GM12875 (cell line): Measurements from ENCODE around the gene PEDS1.

Experiments
- H3K4me3 ChIP-seq: one replicate; pipeline ENCODE4 v1.5.1; 2011; ENCODE audit warnings: low read depth, low read length, control low read depth
- CTCF ChIP-seq: IDR thresholded peaks from 2 replicates; pipeline ENCODE4 v1.5.1; 2011; ENCODE audit warnings: low read depth, mild to moderate bottlenecking, control low read depth, inconsistent platforms, low read length, moderate library complexity, borderline replicate concordance; ENCODE audit not compliant: insufficient read depth

PEDS1 gene

GRCh38 chr20:50121858-50122271 lies 31.7 kb downstream of the PEDS1 start:
- no peak for TF ChIP-seq CTCF
- no peak overlapping the region for H3K4me3 ChIP-seq

- H3K4me3 ChIP-seq: no peak overlapping the region
- TF ChIP-seq CTCF: peak; percentile 73
Observed at GRCh38 chr20:50120935-50121693, 32.4 kb downstream of the PEDS1 start.

- no peak for TF ChIP-seq CTCF
- H3K4me3 ChIP-seq: no peak overlapping the region
Observed at GRCh38 chr20:50118203-50118602, 35.3 kb downstream of the PEDS1 start.

GRCh38 chr20:50116368-50116999 lies 37.0 kb downstream of the PEDS1 start:
- no peak for TF ChIP-seq CTCF
- no peak overlapping the region for H3K4me3 ChIP-seq

- H3K4me3 ChIP-seq: peak overlapping the region; percentile 50
Observed at GRCh38 chr20:50115591-50116367, 37.7 kb downstream of the PEDS1 start.

GRCh38 chr20:50115041-50115512 lies 38.4 kb downstream of the PEDS1 start:
- peak overlapping the region; percentile 50 for H3K4me3 ChIP-seq
- no peak for TF ChIP-seq CTCF

More at GRCh38 chr20:50115591-50116367, 37.7 kb downstream of the PEDS1 start:
- TF ChIP-seq CTCF: no peak
